ENCODE measurements around the gene GPATCH8. TPM values are rescaled to one million over a fixed set of nuclear protein-coding genes. Genes with fewer than 3 reads are reported as not detected.
A peak's percentile ranks its signal among the peaks of the same experiment; 100 is the strongest.
"Not testable (repeated sequence)": the region's sequence is repeated elsewhere in the genome, so short reads cannot be mapped to it uniquely, and the experiment has no call there.

The GPATCH8 gene
- total RNA-seq, 1 donor from 2014 or later = 62.6 TPM

GRCh38 chr17:44376124-44376523 lies 127.1 kb downstream of the GPATCH8 start:
- TF ChIP-seq CTCF (IDR thresholded peaks at IDR 0.05; ENCODE audit: partially characterized antibody, unreplicated experiment) = peak; percentile 62
- Mint-ChIP-seq H3K4me1 (ENCODE audit: low read depth, unreplicated experiment) (no peaks in the 10 kb centered on the region), H3K27ac (ENCODE audit: unreplicated experiment) (no peak overlapping the region), H3K36me3 (ENCODE audit: unreplicated experiment) (no peaks in the 10 kb centered on the region), H3K9me3 (ENCODE audit: unreplicated experiment) (peaks cover 2% of the 10 kb centered on the region), H3K27me3 (ENCODE audit: unreplicated experiment) (peaks cover 3% of the 10 kb centered on the region), H3K4me3 (ENCODE audit: unreplicated experiment) (no peak overlapping the region)
- peak; percentile 64 for DNase-seq

GRCh38 chr17:44375196-44376017 lies 127.8 kb downstream of the GPATCH8 start:
- Mint-ChIP-seq H3K4me3 (ENCODE audit: unreplicated experiment) (no peak overlapping the region), H3K27me3 (ENCODE audit: unreplicated experiment) (peaks cover 3% of the 10 kb centered on the region)

GRCh38 chr17:44374306-44375195 lies 128.7 kb downstream of the GPATCH8 start:
- TF ChIP-seq CTCF (IDR thresholded peaks at IDR 0.05; ENCODE audit: partially characterized antibody, unreplicated experiment) = no peak
- no peak overlapping the region for H3K4me3 Mint-ChIP-seq (ENCODE audit: unreplicated experiment)

More at GRCh38 chr17:44375196-44376017, 127.8 kb downstream of the GPATCH8 start:
- Mint-ChIP-seq H3K4me1 (ENCODE audit: low read depth, unreplicated experiment) (no peaks in the 10 kb centered on the region), H3K9me3 (ENCODE audit: unreplicated experiment) (peaks cover 2% of the 10 kb centered on the region), H3K36me3 (ENCODE audit: unreplicated experiment) (no peaks in the 10 kb centered on the region), H3K27ac (ENCODE audit: unreplicated experiment) (no peak overlapping the region)
- DNase-seq = no peak
- no peak for TF ChIP-seq CTCF (IDR thresholded peaks at IDR 0.05; ENCODE audit: partially characterized antibody, unreplicated experiment)

GRCh38 chr17:44372036-44372435 lies 131.2 kb downstream of the GPATCH8 start:
- H3K36me3 Mint-ChIP-seq (ENCODE audit: unreplicated experiment) = no peaks in the 10 kb centered on the region
- peaks cover 4% of the 10 kb centered on the region for H3K9me3 Mint-ChIP-seq (ENCODE audit: unreplicated experiment)
- H3K27ac Mint-ChIP-seq (ENCODE audit: unreplicated experiment) = no peak overlapping the region
- no peak for TF ChIP-seq CTCF (IDR thresholded peaks at IDR 0.05; ENCODE audit: partially characterized antibody, unreplicated experiment)
- DNase-seq = no peak
- H3K27me3 Mint-ChIP-seq (ENCODE audit: unreplicated experiment) = peaks cover 5% of the 10 kb centered on the region
- H3K4me1 Mint-ChIP-seq (ENCODE audit: low read depth, unreplicated experiment) = no peaks in the 10 kb centered on the region
- H3K4me3 Mint-ChIP-seq (ENCODE audit: unreplicated experiment) = no peak overlapping the region

More at GRCh38 chr17:44374306-44375195, 128.7 kb downstream of the GPATCH8 start:
- Mint-ChIP-seq H3K4me1 (ENCODE audit: low read depth, unreplicated experiment) (no peaks in the 10 kb centered on the region), H3K27ac (ENCODE audit: unreplicated experiment) (no peak overlapping the region), H3K27me3 (ENCODE audit: unreplicated experiment) (peaks cover 3% of the 10 kb centered on the region), H3K36me3 (ENCODE audit: unreplicated experiment) (no peaks in the 10 kb centered on the region), H3K9me3 (ENCODE audit: unreplicated experiment) (peaks cover 4% of the 10 kb centered on the region)
- no peak for DNase-seq

GRCh38 chr17:44369414-44370023 lies 133.7 kb downstream of the GPATCH8 start:
- H3K27me3 Mint-ChIP-seq (ENCODE audit: unreplicated experiment) = peaks cover 10% of the 10 kb centered on the region
- H3K4me3 Mint-ChIP-seq (ENCODE audit: unreplicated experiment); H3K4me1 Mint-ChIP-seq (ENCODE audit: low read depth, unreplicated experiment); H3K9me3 Mint-ChIP-seq (ENCODE audit: unreplicated experiment); DNase-seq; H3K27ac Mint-ChIP-seq (ENCODE audit: unreplicated experiment); H3K36me3 Mint-ChIP-seq (ENCODE audit: unreplicated experiment): not testable (repeated sequence)

GRCh38 chr17:44368391-44369243 lies 134.6 kb downstream of the GPATCH8 start:
- H3K27ac Mint-ChIP-seq (ENCODE audit: unreplicated experiment) = not testable (repeated sequence)

More at GRCh38 chr17:44368391-44369243, 134.6 kb downstream of the GPATCH8 start:
- H3K27me3 Mint-ChIP-seq (ENCODE audit: unreplicated experiment) = peaks cover 14% of the 10 kb centered on the region
- not testable (repeated sequence) for H3K4me3 Mint-ChIP-seq (ENCODE audit: unreplicated experiment); H3K4me1 Mint-ChIP-seq (ENCODE audit: low read depth, unreplicated experiment); DNase-seq; H3K9me3 Mint-ChIP-seq (ENCODE audit: unreplicated experiment); H3K36me3 Mint-ChIP-seq (ENCODE audit: unreplicated experiment)
